ENCODE results near the gene DISP1. TPM values are rescaled to one million over a fixed set of nuclear protein-coding genes. Genes with fewer than 3 reads are reported as not detected.

The DISP1 gene
- total and polyA plus RNA-seq, 4 experiments from 2014 or later, result 1.9 to 4.2 (median 3.4) TPM

DNA sequence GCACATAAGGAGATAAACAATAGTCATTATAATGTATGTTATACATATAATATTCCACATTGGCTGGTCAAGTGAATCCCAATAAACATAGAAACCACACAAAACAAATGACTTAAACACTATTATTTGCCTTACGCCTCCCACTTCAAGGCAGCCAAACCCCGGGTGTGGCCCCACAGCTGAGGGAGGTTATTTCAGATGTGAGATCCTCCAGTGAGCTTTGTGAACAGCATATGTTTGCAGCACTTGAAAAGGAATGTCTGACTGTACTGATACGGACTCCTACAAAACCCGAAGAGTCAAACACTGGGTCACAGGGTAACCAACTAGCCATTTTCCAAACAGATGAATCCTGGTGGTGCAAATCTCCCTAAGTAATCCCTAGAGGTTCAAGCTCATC, 27.1 kb upstream of the DISP1 start:
- Histone ChIP-seq H3K4me3 (ENCODE audit: low read length in 2 of 2) (no peak overlapping the region), H3K27ac (ENCODE audit: low read depth, low read length) (no peak overlapping the region), H3K9me3 (ENCODE audit: control insufficient read depth in 1 of 2, low read length in 2 of 2) (no peaks in the 10 kb centered on the region), H3K27me3 (ENCODE audit: insufficient read depth, low read length) (no peaks in the 10 kb centered on the region), H3K4me1 (ENCODE audit: insufficient read depth, low read length) (no peaks in the 10 kb centered on the region), H3K36me3 (ENCODE audit: insufficient read depth, low read length) (no peaks in the 10 kb centered on the region)
- no peak overlapping the region for H3K4me3 Mint-ChIP-seq
- H3K27ac Mint-ChIP-seq, result no peak overlapping the region
- H3K36me3 Mint-ChIP-seq, result no peaks in the 10 kb centered on the region
- POLR2A ChIA-PET (ENCODE audit: partially characterized antibody), result no interaction called here
- intact Hi-C loops (cut with micrococcal nuclease), result no loop called here
- peaks cover 0 to 6% (median 1%) of the 10 kb centered on the region in 8 donors for H3K9me3 Mint-ChIP-seq
- CTCF ChIA-PET (ENCODE audit: partially characterized antibody), result interaction anchor here (1.0 kb wide), 1 partner anchor 336 kb away, joined by 3 read pairs; no protein-coding TSS in a partner anchor
- no peak for DNase-seq
- no peaks in the 10 kb centered on the region for H3K4me1 Mint-ChIP-seq
- peaks cover 0 to 1% of the 10 kb centered on the region in 2 donors for H3K27me3 Mint-ChIP-seq

DNA sequence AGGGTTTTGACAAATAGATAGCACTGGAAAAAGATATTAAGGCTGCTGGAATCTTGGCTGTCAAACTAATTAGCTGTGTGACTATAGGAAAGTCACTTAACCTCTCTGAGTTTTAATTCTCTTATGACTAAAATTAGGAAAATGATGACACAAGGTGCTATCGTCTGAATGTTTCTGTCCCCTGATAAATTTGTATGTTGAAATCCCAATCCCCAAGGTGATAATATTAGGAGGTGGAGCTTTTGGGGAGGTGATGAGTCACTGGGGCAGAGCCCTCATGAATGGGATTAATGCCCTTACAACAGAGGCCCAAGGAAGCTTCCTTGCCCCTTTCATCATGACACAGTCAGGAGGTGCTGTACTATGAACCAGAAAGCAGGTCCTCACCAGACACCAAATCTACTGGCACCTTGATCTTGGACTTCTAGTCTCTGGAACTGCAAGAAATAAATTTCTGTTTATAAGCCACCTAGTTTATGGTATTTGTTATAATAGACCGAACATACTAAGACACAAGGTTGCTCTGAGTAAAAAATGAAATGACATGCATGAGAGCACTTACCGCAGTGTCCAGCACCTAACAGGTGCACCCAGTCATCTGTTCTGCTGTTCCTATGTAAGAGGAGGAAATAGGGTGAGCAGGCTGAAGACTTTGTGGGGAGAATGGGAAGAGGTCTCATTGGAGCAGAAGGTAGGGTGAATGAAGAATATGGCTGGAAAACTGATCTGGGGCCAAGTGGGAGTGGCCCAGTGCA, 26.3 kb upstream of the DISP1 start:
- CTCF ChIA-PET (ENCODE audit: partially characterized antibody), result interaction anchor here (1.0 kb wide), 1 partner anchor 335 kb away, joined by 3 read pairs; no protein-coding TSS in a partner anchor

DNA sequence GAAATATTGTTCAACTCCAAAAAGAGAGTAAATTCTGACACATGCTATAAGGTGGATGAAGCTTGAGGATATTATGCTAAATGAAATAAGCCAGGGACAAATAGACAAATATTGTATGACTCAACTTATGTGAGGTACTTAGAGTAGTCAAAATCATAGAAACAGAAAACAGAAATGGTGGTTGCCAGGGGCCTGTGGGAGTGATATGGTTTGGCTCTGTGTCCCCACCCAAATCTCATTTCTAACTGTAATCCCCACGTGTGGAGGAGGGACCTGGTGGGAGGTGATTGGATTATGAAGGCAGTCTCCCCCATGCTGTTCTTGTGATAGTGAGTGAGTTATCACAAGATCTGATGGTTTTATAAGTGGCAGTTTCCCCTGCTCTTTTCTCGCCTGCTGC, 24.7 kb upstream of the DISP1 start:
- ChIA-PET POLR2A (ENCODE audit: partially characterized antibody) (no interaction called here), CTCF (ENCODE audit: partially characterized antibody) (interaction anchor here (0.6 kb wide), 1 partner anchor 299 kb away, joined by 3 read pairs; no protein-coding TSS in a partner anchor)
- intact Hi-C loops (cut with micrococcal nuclease), result loop anchor here (5.0 kb wide), 1 partner anchor 892 kb away; no protein-coding TSS in a partner anchor
- Histone ChIP-seq H3K4me3 (ENCODE audit: low read length in 2 of 2) (no peak overlapping the region), H3K27me3 (ENCODE audit: insufficient read depth, low read length) (no peaks in the 10 kb centered on the region), H3K9me3 (ENCODE audit: control insufficient read depth in 1 of 2, low read length in 2 of 2) (no peaks in the 10 kb centered on the region), H3K4me1 (ENCODE audit: insufficient read depth, low read length) (no peaks in the 10 kb centered on the region), H3K27ac (ENCODE audit: low read depth, low read length) (no peak overlapping the region), H3K36me3 (ENCODE audit: insufficient read depth, low read length) (no peaks in the 10 kb centered on the region)
- H3K4me3 Mint-ChIP-seq, result no peak overlapping the region
- H3K27me3 Mint-ChIP-seq, result peaks cover 0 to 1% of the 10 kb centered on the region in 2 donors
- no peak for DNase-seq
- H3K36me3 Mint-ChIP-seq, result no peaks in the 10 kb centered on the region
- no peaks in the 10 kb centered on the region for H3K4me1 Mint-ChIP-seq
- H3K27ac Mint-ChIP-seq, result no peak overlapping the region
- peaks cover 0 to 6% (median 1%) of the 10 kb centered on the region in 8 donors for H3K9me3 Mint-ChIP-seq

More for the DNA sequence above, 26.3 kb upstream of the DISP1 start:
- intact Hi-C loops (cut with micrococcal nuclease), result no loop called here
- Histone ChIP-seq H3K27ac (ENCODE audit: low read depth, low read length) (no peak overlapping the region), H3K27me3 (ENCODE audit: insufficient read depth, low read length) (no peaks in the 10 kb centered on the region), H3K36me3 (ENCODE audit: insufficient read depth, low read length) (no peaks in the 10 kb centered on the region), H3K4me3 (ENCODE audit: low read length in 2 of 2) (no peak overlapping the region), H3K9me3 (ENCODE audit: control insufficient read depth in 1 of 2, low read length in 2 of 2) (no peaks in the 10 kb centered on the region), H3K4me1 (ENCODE audit: insufficient read depth, low read length) (no peaks in the 10 kb centered on the region)
- no peak overlapping the region for H3K27ac Mint-ChIP-seq
- no peaks in the 10 kb centered on the region for H3K27me3 Mint-ChIP-seq
- no peaks in the 10 kb centered on the region for H3K4me1 Mint-ChIP-seq
- POLR2A ChIA-PET (ENCODE audit: partially characterized antibody), result no interaction called here
- peaks cover 0 to 6% (median 1%) of the 10 kb centered on the region in 8 donors for H3K9me3 Mint-ChIP-seq
- no peak for DNase-seq
- H3K36me3 Mint-ChIP-seq, result no peaks in the 10 kb centered on the region
- H3K4me3 Mint-ChIP-seq, result no peak overlapping the region

DNA sequence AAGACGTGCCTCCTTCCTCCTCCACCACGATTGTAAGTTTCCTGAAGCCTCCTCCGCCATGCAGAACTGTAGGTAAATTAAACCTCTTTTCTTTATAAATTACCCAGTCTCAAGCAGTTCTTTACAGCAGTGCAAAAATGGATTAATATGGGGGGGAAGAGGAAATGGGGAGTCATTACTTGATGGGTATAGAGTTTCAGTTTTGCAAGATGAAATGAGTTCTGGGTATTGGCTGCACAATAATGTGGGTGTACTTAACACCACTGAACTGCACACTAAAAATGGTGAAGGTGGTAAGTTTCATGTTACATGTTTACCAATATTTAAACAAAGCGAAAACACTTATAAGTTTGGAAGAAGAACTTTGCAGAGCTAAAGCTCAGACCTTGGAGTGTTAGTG, 24.3 kb upstream of the DISP1 start:
- POLR2A ChIA-PET (ENCODE audit: partially characterized antibody), result no interaction called here
- CTCF ChIA-PET (ENCODE audit: partially characterized antibody), result interaction anchor here (0.6 to 0.9 kb wide), 2 partner anchors 299 kb away, joined by 3 read pairs; no protein-coding TSS in a partner anchor

DNA sequence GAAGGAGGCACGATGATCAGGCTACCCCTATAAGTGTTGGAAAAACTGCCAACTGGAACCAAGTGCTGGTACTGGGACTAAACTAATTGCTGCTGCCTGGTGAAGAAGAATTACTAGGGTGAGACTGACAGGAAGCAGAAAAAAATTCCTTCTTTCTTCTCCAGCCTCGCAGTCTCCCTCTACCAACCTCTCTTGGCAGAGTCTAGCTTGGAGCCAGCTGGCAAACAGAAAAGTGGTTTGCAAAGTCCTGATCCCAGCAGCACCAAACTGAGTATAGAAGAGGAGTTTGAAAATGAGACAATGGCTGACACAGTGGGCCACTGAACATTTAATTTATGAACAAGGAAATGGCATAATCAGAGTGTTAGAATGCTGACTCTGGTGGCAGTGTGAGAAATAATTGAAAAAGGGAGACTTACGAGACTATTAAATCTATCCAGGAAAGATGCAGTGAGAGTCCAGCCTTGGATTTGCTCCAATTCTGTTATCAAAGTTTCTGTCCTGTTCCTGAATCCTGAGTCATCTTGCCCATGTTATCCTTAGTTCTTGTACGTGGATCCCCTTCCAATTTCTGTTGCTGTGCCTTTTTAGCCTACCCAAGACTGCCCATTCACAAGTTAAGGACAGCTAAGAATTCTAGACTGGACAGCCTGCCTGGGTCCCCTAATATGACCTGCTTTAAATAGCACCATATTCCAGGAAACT, 23.7 kb upstream of the DISP1 start:
- Mint-ChIP-seq H3K27ac (no peak overlapping the region), H3K9me3 (peaks cover 0 to 6% (median 1%) of the 10 kb centered on the region in 8 donors), H3K27me3 (peaks cover 0 to 1% of the 10 kb centered on the region in 2 donors), H3K4me1 (no peaks in the 10 kb centered on the region), H3K36me3 (no peaks in the 10 kb centered on the region), H3K4me3 (no peak overlapping the region)
- intact Hi-C loops (cut with micrococcal nuclease), result loop anchor here (5.0 kb wide), 1 partner anchor 891 kb away; no protein-coding TSS in a partner anchor
- DNase-seq, result no peak
- H3K27ac ChIP-seq (ENCODE audit: low read depth, low read length), result no peak overlapping the region
- CTCF ChIA-PET (ENCODE audit: partially characterized antibody), result interaction anchor here (0.8 to 1.1 kb wide), 3 partner anchors 8 to 333 kb away, joined by 3 read pairs; no protein-coding TSS in a partner anchor
- no peaks in the 10 kb centered on the region for H3K9me3 ChIP-seq (ENCODE audit: control insufficient read depth in 1 of 2, low read length in 2 of 2)
- no peaks in the 10 kb centered on the region for H3K36me3 ChIP-seq (ENCODE audit: insufficient read depth, low read length)
- POLR2A ChIA-PET (ENCODE audit: partially characterized antibody), result no interaction called here
- no peak overlapping the region for H3K4me3 ChIP-seq (ENCODE audit: low read length in 2 of 2)
- no peaks in the 10 kb centered on the region for H3K4me1 ChIP-seq (ENCODE audit: insufficient read depth, low read length)
- H3K27me3 ChIP-seq (ENCODE audit: insufficient read depth, low read length), result no peaks in the 10 kb centered on the region

More for the DNA sequence above, 24.3 kb upstream of the DISP1 start:
- Histone ChIP-seq H3K27me3 (ENCODE audit: insufficient read depth, low read length) (no peaks in the 10 kb centered on the region), H3K36me3 (ENCODE audit: insufficient read depth, low read length) (no peaks in the 10 kb centered on the region), H3K9me3 (ENCODE audit: control insufficient read depth in 1 of 2, low read length in 2 of 2) (no peaks in the 10 kb centered on the region), H3K27ac (ENCODE audit: low read depth, low read length) (no peak overlapping the region), H3K4me1 (ENCODE audit: insufficient read depth, low read length) (no peaks in the 10 kb centered on the region), H3K4me3 (ENCODE audit: low read length in 2 of 2) (no peak overlapping the region)
- Mint-ChIP-seq H3K36me3 (no peaks in the 10 kb centered on the region), H3K4me1 (no peaks in the 10 kb centered on the region), H3K4me3 (no peak overlapping the region), H3K27ac (no peak overlapping the region), H3K9me3 (peaks cover 0 to 6% (median 1%) of the 10 kb centered on the region in 8 donors), H3K27me3 (peaks cover 0 to 1% of the 10 kb centered on the region in 2 donors)
- intact Hi-C loops (cut with micrococcal nuclease), result loop anchor here (5.0 kb wide), 1 partner anchor 892 kb away; no protein-coding TSS in a partner anchor
- DNase-seq, result no peak

DNA sequence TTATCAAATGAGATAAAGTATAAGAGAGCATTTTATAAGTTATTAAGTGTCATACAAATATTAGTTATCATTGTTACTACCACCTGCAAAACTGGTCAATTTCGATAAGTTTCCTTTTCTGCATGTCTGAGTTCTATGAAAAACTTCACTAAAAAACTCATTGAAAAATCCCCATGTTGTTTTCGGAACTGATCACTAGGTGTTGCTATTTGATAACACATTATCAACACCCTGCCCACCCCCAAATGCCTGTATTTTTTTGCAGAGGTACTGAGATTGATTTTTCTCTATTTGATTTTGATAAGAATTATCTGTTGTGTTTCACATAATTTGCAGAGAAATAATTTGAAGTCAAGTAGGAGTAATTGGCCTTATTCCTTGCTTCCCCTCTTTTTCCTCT, 22.1 kb upstream of the DISP1 start:
- H3K9me3 ChIP-seq (ENCODE audit: control insufficient read depth in 1 of 2, low read length in 2 of 2), result no peaks in the 10 kb centered on the region
- Mint-ChIP-seq H3K4me1 (no peaks in the 10 kb centered on the region), H3K27me3 (peaks cover 1% of the 10 kb centered on the region in 2 donors), H3K9me3 (peaks cover 0 to 6% (median 1%) of the 10 kb centered on the region in 8 donors), H3K36me3 (no peaks in the 10 kb centered on the region), H3K27ac (no peak overlapping the region), H3K4me3 (no peak overlapping the region)
- no peak overlapping the region for H3K27ac ChIP-seq (ENCODE audit: low read depth, low read length)
- no peak overlapping the region for H3K4me3 ChIP-seq (ENCODE audit: low read length in 2 of 2)
- intact Hi-C loops (cut with micrococcal nuclease), result loop anchor here (1.0 to 5.0 kb wide), 4 partner anchors 289 to 890 kb away; no protein-coding TSS in a partner anchor
- POLR2A ChIA-PET (ENCODE audit: partially characterized antibody), result no interaction called here
- no peaks in the 10 kb centered on the region for H3K4me1 ChIP-seq (ENCODE audit: insufficient read depth, low read length)
- CTCF ChIA-PET (ENCODE audit: partially characterized antibody), result interaction anchor here (1.2 to 1.6 kb wide), 4 partner anchors 289 to 331 kb away, joined by 4 to 12 read pairs (median 8); no protein-coding TSS in a partner anchor
- H3K27me3 ChIP-seq (ENCODE audit: insufficient read depth, low read length), result no peaks in the 10 kb centered on the region
- no peaks in the 10 kb centered on the region for H3K36me3 ChIP-seq (ENCODE audit: insufficient read depth, low read length)
- peak in 2 of 5 donors; percentile 3 to 17 for DNase-seq

All from CD4-positive, alpha-beta memory T cell (primary cell).